Neural progenitor cell (in vitro differentiated cells): Measurements from ENCODE around the gene COA6.

ENCODE experiments used
- CTCF ChIP-seq: fragments of 200-600 bp; sonication (generic); IDR thresholded peaks from 2 replicates; pipeline ENCODE4 v1.5.1; 2017; ENCODE audit warnings: antibody characterized with exemption, mild to moderate bottlenecking
- EZH2 ChIP-seq: fragments of 200-600 bp; sonication (generic); IDR thresholded peaks from 2 replicates; pipeline ENCODE4 v1.6.1; 2017; ENCODE audit warnings: antibody characterized with exemption, mild to moderate bottlenecking, moderate library complexity
- EZH2phosphoT487 ChIP-seq: fragments of 200-600 bp; sonication (generic); IDR thresholded peaks from 2 replicates; pipeline ENCODE4 v1.6.1; 2017; ENCODE audit warnings: antibody characterized with exemption

GRCh38 chr1:234345237-234345636 lies 28.0 kb upstream of the COA6 start:
- TF ChIP-seq CTCF = no peak
- TF ChIP-seq EZH2 = no peak
- TF ChIP-seq EZH2phosphoT487 = no peak
